Measurements from ENCODE around the gene STK40.

DNA sequence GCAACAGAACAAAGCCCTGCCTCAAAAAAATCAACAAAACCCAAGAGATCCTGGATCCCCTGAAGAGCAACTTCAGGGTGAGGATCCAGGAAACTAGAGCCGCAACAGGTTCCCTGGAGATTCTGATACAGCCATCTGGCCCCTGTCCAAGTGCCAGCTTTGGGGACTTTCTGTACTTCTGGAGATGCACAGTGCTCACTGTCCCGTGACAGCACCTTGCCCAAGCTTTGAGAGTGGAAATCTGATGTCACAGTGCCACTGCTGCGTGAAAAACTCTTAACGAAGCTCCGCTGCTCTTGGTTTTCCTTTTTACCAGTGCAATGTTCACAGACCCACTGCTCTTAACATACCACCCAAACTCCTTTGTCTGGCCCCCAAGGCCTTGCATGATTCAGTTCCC, 26.3 kb downstream of the STK40 start:
- TF ChIP-seq POLR2AphosphoS5 (IDR thresholded peaks at IDR 0.05; ENCODE audit: low read depth, low read length) (no peak), SIN3A (IDR thresholded peaks at IDR 0.05; ENCODE audit: borderline replicate concordance, insufficient read depth, low read depth, low read length) (no peak), TCF7L2 (IDR thresholded peaks at IDR 0.05; ENCODE audit: low read depth, low read length) (no peak)
- TF ChIP-seq, protein P1, sequence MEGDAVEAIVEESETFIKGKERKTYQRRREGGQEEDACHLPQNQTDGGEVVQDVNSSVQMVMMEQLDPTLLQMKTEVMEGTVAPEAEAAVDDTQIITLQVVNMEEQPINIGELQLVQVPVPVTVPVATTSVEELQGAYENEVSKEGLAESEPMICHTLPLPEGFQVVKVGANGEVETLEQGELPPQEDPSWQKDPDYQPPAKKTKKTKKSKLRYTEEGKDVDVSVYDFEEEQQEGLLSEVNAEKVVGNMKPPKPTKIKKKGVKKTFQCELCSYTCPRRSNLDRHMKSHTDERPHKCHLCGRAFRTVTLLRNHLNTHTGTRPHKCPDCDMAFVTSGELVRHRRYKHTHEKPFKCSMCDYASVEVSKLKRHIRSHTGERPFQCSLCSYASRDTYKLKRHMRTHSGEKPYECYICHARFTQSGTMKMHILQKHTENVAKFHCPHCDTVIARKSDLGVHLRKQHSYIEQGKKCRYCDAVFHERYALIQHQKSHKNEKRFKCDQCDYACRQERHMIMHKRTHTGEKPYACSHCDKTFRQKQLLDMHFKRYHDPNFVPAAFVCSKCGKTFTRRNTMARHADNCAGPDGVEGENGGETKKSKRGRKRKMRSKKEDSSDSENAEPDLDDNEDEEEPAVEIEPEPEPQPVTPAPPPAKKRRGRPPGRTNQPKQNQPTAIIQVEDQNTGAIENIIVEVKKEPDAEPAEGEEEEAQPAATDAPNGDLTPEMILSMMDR (IDR thresholded peaks at IDR 0.05) = no peak

All from Panc1 (cell line).